Testis (tissue), 2 donors: ENCODE measurements around the gene SHISA4.

ENCODE experiments used
- POLR2A ChIP-seq: fragments of 450-650 bp; IDR thresholded peaks from one replicate; pipeline ENCODE4 v1.6.1; 2017; ENCODE audit warnings: antibody characterized with exemption, mild to moderate bottlenecking, moderate library complexity
- TF ChIP-seq, protein P1 (sequence below), 3 experiments: fragments of 450-650 bp in 2 of 3; fragments of 200-600 bp in 1 of 3; sonication (generic) in 1 of 3; IDR thresholded peaks; one replicate each; pipeline ENCODE4 v1.5.1; 2016 to 2019; ENCODE audit warnings: antibody characterized with exemption in 3 of 3, mild to moderate bottlenecking in 2 of 3, moderate library complexity in 1 of 3

DNA sequence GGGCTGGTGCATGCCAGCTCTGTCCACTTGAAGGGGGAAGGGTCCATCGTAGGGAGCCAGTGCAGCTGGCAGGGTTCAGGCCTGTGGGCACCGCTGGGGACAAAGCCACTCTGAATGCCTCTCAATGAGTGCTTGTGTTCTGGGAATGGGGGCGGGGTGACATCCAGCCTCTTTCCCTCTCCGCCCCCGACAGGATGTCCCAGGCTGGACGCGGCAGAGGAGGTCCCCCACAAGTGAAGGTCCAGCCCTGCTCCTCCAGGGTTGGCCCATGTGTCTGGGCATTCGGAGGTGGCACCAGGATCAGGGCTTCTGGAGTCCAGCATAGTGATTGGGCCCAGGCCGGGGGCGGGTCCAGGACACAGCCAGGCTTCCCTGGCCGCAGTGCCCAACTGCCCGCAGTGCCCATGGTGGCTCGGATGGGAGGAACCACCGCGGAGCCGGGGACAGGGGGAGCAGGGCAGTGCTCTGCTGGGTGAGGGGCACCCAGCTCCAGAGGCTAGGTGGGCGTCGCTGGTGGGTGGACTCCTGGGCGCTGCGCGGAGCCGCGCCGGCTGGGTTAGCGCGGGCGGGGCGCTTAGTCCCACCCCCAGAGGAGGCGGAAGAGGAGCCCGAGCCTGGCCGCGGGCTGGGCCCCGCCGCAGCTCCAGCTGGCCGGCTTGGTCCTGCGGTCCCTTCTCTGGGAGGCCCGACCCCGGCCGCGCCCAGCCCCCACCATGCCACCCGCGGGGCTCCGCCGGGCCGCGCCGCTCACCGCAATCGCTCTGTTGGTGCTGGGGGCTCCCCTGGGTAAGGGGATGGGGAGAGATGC is at the start of gene SHISA4:
- TF ChIP-seq, protein P1, sequence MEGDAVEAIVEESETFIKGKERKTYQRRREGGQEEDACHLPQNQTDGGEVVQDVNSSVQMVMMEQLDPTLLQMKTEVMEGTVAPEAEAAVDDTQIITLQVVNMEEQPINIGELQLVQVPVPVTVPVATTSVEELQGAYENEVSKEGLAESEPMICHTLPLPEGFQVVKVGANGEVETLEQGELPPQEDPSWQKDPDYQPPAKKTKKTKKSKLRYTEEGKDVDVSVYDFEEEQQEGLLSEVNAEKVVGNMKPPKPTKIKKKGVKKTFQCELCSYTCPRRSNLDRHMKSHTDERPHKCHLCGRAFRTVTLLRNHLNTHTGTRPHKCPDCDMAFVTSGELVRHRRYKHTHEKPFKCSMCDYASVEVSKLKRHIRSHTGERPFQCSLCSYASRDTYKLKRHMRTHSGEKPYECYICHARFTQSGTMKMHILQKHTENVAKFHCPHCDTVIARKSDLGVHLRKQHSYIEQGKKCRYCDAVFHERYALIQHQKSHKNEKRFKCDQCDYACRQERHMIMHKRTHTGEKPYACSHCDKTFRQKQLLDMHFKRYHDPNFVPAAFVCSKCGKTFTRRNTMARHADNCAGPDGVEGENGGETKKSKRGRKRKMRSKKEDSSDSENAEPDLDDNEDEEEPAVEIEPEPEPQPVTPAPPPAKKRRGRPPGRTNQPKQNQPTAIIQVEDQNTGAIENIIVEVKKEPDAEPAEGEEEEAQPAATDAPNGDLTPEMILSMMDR (IDR thresholded peaks at IDR 0.05): no peak
- TF ChIP-seq POLR2A: no peak
